HG03095 (cell line): ENCODE measurements around the gene PLPPR3.
"Not testable (repeated sequence)": the region's sequence is repeated elsewhere in the genome, so short reads cannot be mapped to it uniquely, and the experiment has no call there.

Experiments used
- ATAC-seq: cut with Tn5 transposase; IDR thresholded peaks from one replicate; pipeline ENCODE4 v1.9.1; 2021; ENCODE audit warnings: moderate library complexity; ENCODE audit not compliant: unreplicated experiment

Gene PLPPR3

DNA sequence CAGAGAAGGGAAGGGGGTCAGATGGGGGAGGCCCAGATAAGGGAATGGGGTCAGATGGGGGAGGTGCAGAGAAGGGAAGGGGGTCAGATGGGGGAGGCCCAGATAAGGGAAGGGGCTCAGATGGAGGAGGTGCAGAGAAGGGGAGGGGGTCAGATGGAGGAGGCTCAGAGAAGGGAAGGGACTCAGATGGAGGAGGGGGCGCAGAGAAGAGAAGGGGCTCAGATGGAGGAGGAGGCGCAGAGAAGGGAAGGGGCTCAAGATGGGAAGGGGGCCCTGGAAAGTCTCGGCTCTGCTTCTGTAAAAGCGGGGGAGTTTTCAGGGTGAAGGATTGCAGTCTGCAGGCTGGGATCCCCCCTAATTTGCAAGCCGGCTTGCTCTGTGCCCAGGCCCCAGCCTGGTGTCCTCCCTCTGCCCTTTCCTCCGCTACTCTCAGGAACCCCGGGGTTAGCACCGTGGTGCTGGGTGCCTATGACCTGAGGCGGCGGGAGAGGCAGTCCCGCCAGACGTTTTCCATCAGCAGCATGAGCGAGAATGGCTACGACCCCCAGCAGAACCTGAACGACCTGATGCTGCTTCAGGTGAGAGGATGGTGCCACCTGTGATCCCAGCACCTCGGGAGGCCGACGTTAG lies 7.5 kb upstream of the PLPPR3 start:
- no peak for ATAC-seq

DNA sequence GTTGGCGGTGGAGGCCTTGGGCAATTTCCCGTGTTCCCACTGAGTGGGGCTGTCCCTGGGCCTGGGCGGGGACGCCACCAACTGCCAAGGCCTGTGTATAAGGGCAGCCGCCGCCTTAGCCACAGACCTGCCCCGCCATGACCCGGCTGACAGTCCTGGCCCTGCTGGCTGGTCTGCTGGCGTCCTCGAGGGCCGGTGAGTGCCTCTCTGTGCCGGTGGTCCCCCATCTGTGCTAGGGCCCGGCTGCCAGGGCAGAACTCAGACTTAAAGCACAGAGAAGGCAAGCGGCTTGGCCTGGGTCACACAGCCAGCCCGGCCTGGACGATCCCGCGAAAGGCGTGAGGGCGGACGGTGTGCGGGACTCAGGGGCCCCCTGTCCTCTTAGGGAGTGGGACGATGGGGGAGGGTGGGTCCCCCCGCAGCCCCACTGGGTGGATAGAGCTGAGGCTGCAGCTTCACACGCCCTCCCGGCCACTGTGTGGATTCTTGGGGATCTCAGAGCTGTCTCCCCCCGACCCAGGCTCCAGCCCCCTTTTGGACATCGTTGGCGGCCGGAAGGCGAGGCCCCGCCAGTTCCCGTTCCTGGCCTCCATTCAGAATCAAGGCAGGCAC lies 6.1 kb upstream of the PLPPR3 start, which contains the start of gene AZU1:
Gene AZU1 (plus strand): TSS at position 128 of the 612 bp plus-strand sequence. CDS start 10 bp downstream, at position 138.
- no peak for ATAC-seq

GRCh38 chr19:827314-827709 lies 5.6 kb upstream of the PLPPR3 start:
- ATAC-seq = no peak

DNA sequence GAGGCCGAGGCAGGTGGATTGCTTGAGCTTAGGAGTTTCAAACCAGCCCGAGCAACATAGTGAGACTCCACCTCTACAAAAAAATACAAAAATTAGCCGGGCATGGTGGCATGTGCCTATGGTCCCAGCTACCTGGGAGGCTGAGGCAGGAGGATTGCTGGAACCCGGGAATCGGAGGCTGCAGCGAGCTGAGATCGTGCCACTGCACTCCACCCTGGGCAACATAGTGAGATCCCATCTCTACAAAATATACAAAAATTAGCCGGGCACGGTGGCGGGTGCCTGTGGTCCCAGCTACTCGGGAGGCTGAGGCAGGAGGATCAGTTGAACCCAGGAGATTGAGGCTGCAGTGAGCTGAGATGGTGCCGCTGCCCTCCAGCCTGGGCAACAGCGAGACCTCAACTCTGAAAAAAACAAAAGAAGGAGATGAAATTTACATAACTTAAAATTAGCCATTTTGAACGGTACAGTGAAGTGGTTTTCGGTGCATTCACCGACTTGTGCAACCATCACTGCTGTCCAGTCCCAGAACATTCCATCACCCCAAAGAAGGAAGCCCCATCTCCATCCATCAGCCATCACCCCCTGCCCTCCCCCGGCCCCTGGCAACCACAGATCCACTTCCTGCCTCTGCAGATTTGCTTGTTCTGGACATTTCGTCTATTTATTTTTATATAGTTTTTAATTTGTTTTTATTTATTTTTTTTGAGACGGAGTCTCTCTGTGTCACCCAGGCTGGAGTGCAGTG lies 4.3 kb upstream of the PLPPR3 start:
- ATAC-seq = no peak

- no peak for ATAC-seq
These were observed 3.1 kb upstream of the PLPPR3 start for GRCh38 chr19:824885-825284.

GRCh38 chr19:823565-824121 lies 1.9 kb upstream of the PLPPR3 start:
- no peak for ATAC-seq

GRCh38 chr19:821231-821824 lies 427 bp downstream of the PLPPR3 start:
- ATAC-seq = no peak

GRCh38 chr19:820212-820611 lies 1.5 kb downstream of the PLPPR3 start:
- ATAC-seq = not testable (repeated sequence)

GRCh38 chr19:816500-816857 lies 5.3 kb downstream of the PLPPR3 start:
- no peak for ATAC-seq

- no peak for ATAC-seq
These were observed 5.8 kb downstream of the PLPPR3 start for GRCh38 chr19:815775-816499.

GRCh38 chr19:815079-815774 lies 6.5 kb downstream of the PLPPR3 start:
- ATAC-seq = no peak

GRCh38 chr19:814152-815078 lies 7.3 kb downstream of the PLPPR3 start:
- ATAC-seq = no peak

- no peak for ATAC-seq
These were observed 8.3 kb downstream of the PLPPR3 start for GRCh38 chr19:813219-814151.

DNA sequence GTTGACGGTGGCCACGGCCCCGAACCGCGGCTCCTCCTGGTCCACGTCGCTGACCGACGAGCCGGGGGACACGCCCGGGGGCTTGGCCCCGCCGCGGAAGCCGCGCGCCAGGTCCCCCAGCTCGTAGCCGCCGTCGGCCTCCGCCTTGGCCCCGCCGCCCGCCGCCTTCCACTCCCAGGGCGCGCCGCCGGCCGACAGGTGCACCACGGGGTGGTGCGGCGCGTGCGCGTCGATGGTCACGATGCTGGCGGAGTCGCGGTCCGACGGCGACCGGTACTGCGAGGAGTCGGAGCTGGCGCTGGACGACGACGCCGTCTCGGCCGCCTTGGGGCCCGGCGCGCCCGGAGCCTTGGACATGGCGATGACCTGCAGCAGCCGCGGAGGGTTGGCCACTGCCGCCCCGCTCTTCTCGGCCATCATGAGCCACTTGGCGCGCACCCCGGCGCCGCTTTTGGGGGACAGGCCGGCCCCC lies 9.0 kb downstream of the PLPPR3 start:
- no peak for ATAC-seq

DNA sequence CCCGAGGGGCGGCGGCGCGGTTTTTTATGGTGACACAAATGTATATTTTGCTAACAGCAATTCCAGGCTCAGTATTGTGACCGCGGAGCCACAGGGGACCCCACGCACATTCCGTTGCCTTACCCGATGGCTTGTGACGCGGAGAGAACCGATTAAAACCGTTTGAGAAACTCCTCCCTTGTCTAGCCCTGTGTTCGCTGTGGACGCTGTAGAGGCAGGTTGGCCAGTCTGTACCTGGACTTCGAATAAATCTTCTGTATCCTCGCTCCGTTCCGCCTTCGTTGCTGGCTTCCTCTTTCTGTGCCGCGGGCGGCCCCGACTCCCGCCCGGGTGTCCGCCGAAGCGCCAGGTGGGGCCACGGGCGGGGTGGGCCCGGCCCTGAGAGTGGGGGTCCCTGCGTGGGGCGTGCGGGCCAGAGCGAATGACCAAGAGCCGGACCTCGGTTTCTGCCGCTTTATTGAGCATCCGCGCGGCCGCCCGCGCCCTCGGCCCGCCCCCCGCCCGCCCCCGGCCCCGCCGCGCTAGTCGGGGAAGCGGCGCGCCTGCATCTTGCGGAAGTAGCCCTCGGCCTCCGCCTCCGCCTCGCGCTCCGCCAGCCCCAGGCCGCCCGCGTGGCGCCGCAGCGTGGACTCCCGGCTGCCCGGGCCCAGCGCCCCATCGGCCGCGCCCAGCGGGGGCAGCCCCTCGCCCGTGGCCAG lies 9.6 kb downstream of the PLPPR3 start:
- ATAC-seq = no peak

DNA sequence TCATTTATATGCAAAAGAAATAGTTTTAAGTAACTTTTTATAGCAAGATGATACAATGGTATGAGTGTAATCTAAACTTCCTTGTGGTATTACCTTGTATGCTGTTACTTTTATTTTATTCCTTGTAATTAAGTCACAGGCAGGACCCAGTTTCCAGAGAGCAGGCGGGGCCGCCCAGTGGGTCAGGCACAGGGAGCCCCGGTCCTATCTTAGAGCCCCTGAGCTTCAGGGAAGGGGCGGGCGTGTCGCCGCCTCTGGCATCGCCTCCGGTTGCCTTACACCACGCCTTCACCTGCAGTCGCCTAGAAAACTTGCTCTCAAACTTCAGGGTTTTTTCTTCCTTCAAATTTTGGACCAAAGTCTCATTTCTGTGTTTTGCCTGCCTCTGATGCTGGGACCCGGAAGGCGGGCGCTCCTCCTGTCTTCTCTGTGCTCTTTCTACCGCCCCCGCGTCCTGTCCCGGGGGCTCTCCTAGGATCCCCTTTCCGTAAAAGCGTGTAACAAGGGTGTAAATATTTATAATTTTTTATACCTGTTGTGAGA lies 10.2 kb downstream of the PLPPR3 start:
- ATAC-seq = no peak

- no peak for ATAC-seq
These were observed 10.8 kb downstream of the PLPPR3 start for GRCh38 chr19:810883-811489.
